ENCODE results near the gene JMJD4.

JMJD4 gene

GRCh38 chr1:227734856-227735538, at the start of gene JMJD4, which contains the start of gene SNAP47:
Gene JMJD4 (minus strand): TSS chr1:227735302. CDS start chr1:227735273, 29 bp downstream.
Gene SNAP47 (plus strand): TSS chr1:227735435. CDS start chr1:227747737, 12,302 bp downstream.
- peak; percentile 94 for DNase-seq

- no peak for DNase-seq
Measured at GRCh38 chr1:227782226-227782625, 47.1 kb upstream of the JMJD4 start.

- DNase-seq: no peak
Measured at GRCh38 chr1:227781314-227781930, 46.3 kb upstream of the JMJD4 start.

GRCh38 chr1:227780101-227781044, 45.3 kb upstream of the JMJD4 start:
- no peak for DNase-seq

- no peak for DNase-seq
Measured at GRCh38 chr1:227779685-227780084, 44.6 kb upstream of the JMJD4 start.

GRCh38 chr1:227779021-227779441, 43.9 kb upstream of the JMJD4 start:
- no peak for DNase-seq

GRCh38 chr1:227778401-227778947, 43.4 kb upstream of the JMJD4 start:
- no peak for DNase-seq

- DNase-seq: no peak
Measured at GRCh38 chr1:227777646-227778045, 42.5 kb upstream of the JMJD4 start.

- no peak for DNase-seq
Measured at GRCh38 chr1:227777156-227777555, 42.1 kb upstream of the JMJD4 start.

GRCh38 chr1:227776331-227776771, 41.2 kb upstream of the JMJD4 start:
- no peak for DNase-seq

GRCh38 chr1:227775841-227776240, 40.7 kb upstream of the JMJD4 start:
- DNase-seq: no peak

GRCh38 chr1:227774821-227775661, 39.9 kb upstream of the JMJD4 start:
- DNase-seq: no peak

- DNase-seq: no peak
Measured at GRCh38 chr1:227774051-227774731, 39.1 kb upstream of the JMJD4 start.

GRCh38 chr1:227773558-227773957, 38.5 kb upstream of the JMJD4 start:
- DNase-seq: no peak

GRCh38 chr1:227771771-227772170, 36.7 kb upstream of the JMJD4 start:
- DNase-seq: no peak

- DNase-seq: no peak
Measured at GRCh38 chr1:227771326-227771725, 36.2 kb upstream of the JMJD4 start.

- no peak for DNase-seq
Measured at GRCh38 chr1:227770812-227771211, 35.7 kb upstream of the JMJD4 start.

GRCh38 chr1:227769936-227770494, 34.9 kb upstream of the JMJD4 start:
- no peak for DNase-seq

GRCh38 chr1:227769047-227769935, 34.2 kb upstream of the JMJD4 start:
- DNase-seq: no peak

GRCh38 chr1:227768640-227769039, 33.5 kb upstream of the JMJD4 start:
- DNase-seq: no peak
